IMR-90 (cell line): ENCODE measurements around the gene NSMCE3. TPM values are rescaled to one million over a fixed set of nuclear protein-coding genes. Genes with fewer than 3 reads are reported as not detected.

Experiments used
- ATAC-seq: fragments of 200-7000 bp; cut with Tn5 transposase; 2 replicates; pipeline ENCODE4 v1.9.1; 2020; ENCODE audit warnings: low read depth, mild to moderate bottlenecking, moderate library complexity
- BruUV-seq: library from RNA; stranded (reverse); fragments of 400-500 nt; replicated peaks from 2 replicates; lab custom pipeline; 2021; lab: Mats Ljungman, UMichigan
- CTCF ChIA-PET: fragments of 300-600 bp; formaldehyde crosslinking; extraction: SDS; loops from one replicate; lab custom pipeline; 2021; ENCODE audit warnings: antibody characterized with exemption; lab: Yijun Ruan, JAX
- POLR2A ChIA-PET: fragments of 300-600 bp; sonication (Branson Sonifier 250); formaldehyde crosslinking; loops from one replicate; lab custom pipeline; 2022; ENCODE audit warnings: antibody characterized with exemption; ENCODE audit not compliant: unreplicated experiment; lab: Charles Lee
- DNase-seq: peaks from one replicate; pipeline ENCODE4 v3.0.0; 2013
- H2AFZ ChIP-seq: replicated peaks from 2 replicates; pipeline ENCODE3; 2013; ENCODE audit warnings: low read length, mild to moderate bottlenecking; ENCODE audit not compliant: poor library complexity
- H2AK5ac ChIP-seq: 2 replicates; pipeline ENCODE4 v1.6.1; 2013; ENCODE audit warnings: low read depth, low read length, inconsistent platforms
- H2AK9ac ChIP-seq: replicated peaks from 2 replicates; pipeline ENCODE3; 2013; ENCODE audit warnings: mild to moderate bottlenecking, low read depth, low read length, moderate library complexity; ENCODE audit not compliant: poor library complexity
- H2BK120ac ChIP-seq: 2 replicates; pipeline ENCODE4 v1.6.1; 2013; ENCODE audit warnings: low read depth, low read length, inconsistent platforms
- H2BK15ac ChIP-seq: 3 replicates; pipeline ENCODE4 v1.6.1; 2013; ENCODE audit warnings: low read depth, low read length, inconsistent platforms
- H2BK20ac ChIP-seq: 2 replicates; pipeline ENCODE4 v1.6.1; 2013; ENCODE audit warnings: low read depth, mild to moderate bottlenecking, inconsistent platforms, low read length, moderate library complexity
- H2BK5ac ChIP-seq: 2 replicates; pipeline ENCODE4 v1.6.1; 2013; ENCODE audit warnings: mild to moderate bottlenecking, low read depth, low read length, inconsistent platforms; ENCODE audit not compliant: poor library complexity, severe bottlenecking
- H3K14ac ChIP-seq: replicated peaks from 2 replicates; pipeline ENCODE4 v1.6.1; 2013; ENCODE audit warnings: low read depth, low read length, inconsistent platforms
- H3K18ac ChIP-seq: 2 replicates; pipeline ENCODE4 v1.6.1; 2013; ENCODE audit warnings: low read depth, low read length, control low read depth
- H3K23ac ChIP-seq: 2 replicates; pipeline ENCODE4 v1.6.1; 2013; ENCODE audit warnings: low read depth, low read length, inconsistent platforms
- H3K27ac ChIP-seq: 2 replicates; pipeline ENCODE4 v1.5.1; 2013; ENCODE audit warnings: mild to moderate bottlenecking, control low read depth, low read length; ENCODE audit not compliant: insufficient read depth
- H3K27me3 ChIP-seq: 2 replicates; pipeline ENCODE4 v1.6.1; 2013; ENCODE audit warnings: low read length; ENCODE audit not compliant: control insufficient read depth, insufficient read depth
- H3K36me3 ChIP-seq: 2 replicates; pipeline ENCODE4 v1.6.1; 2013; ENCODE audit warnings: low read length, mixed read lengths; ENCODE audit not compliant: control insufficient read depth, insufficient read depth
- H3K4ac ChIP-seq: 2 replicates; pipeline ENCODE4 v1.6.1; 2013; ENCODE audit warnings: low read depth, low read length, inconsistent platforms
- H3K4me1 ChIP-seq: 2 replicates; pipeline ENCODE4 v1.6.1; 2013; ENCODE audit warnings: low read length, mixed read lengths; ENCODE audit not compliant: control insufficient read depth, insufficient read depth
- H3K4me2 ChIP-seq: 2 replicates; pipeline ENCODE4 v1.6.1; 2013; ENCODE audit warnings: low read depth, mild to moderate bottlenecking, control low read depth, low read length, moderate library complexity
- H3K4me3 ChIP-seq: 2 replicates; pipeline ENCODE4 v1.5.1; 2013; ENCODE audit warnings: low read depth, mild to moderate bottlenecking, control low read depth, low read length, moderate library complexity; ENCODE audit not compliant: insufficient read depth
- H3K56ac ChIP-seq: 2 replicates; pipeline ENCODE4 v1.6.1; 2013; ENCODE audit warnings: low read length, inconsistent platforms; ENCODE audit not compliant: insufficient read depth; ENCODE audit errors: extremely low read depth
- H3K79me1 ChIP-seq, 2 experiments: 2 replicates each; pipeline ENCODE4 v1.6.1; 2013; ENCODE audit warnings: low read length in 2 of 2, inconsistent platforms in 1 of 2, low read depth in 1 of 2
- H3K9ac ChIP-seq: 2 replicates; pipeline ENCODE4 v1.6.1; 2013; ENCODE audit warnings: low read depth, low read length, control low read depth
- H3K9me1 ChIP-seq: 2 replicates; pipeline ENCODE4 v1.6.1; 2013; ENCODE audit warnings: low read length, inconsistent platforms; ENCODE audit not compliant: insufficient read depth
- H3K9me3 ChIP-seq: 2 replicates; pipeline ENCODE4 v1.6.1; 2013; ENCODE audit warnings: low read length; ENCODE audit not compliant: control insufficient read depth, insufficient read depth
- H4K20me1 ChIP-seq: 2 replicates; pipeline ENCODE4 v1.6.1; 2013; ENCODE audit warnings: low read length, inconsistent platforms; ENCODE audit not compliant: insufficient read depth
- H4K5ac ChIP-seq: 2 replicates; pipeline ENCODE4 v1.6.1; 2013; ENCODE audit warnings: mild to moderate bottlenecking, low read depth, low read length, control low read depth
- H4K8ac ChIP-seq, 2 experiments: 2 replicates each; pipeline ENCODE4 v1.6.1; 2013; ENCODE audit warnings: low read depth in 2 of 2, low read length in 2 of 2, control low read depth in 1 of 2, inconsistent platforms in 1 of 2
- H4K91ac ChIP-seq: 2 replicates; pipeline ENCODE4 v1.6.1; 2013; ENCODE audit warnings: low read depth, low read length, inconsistent platforms; ENCODE audit not compliant: insufficient read depth
- BHLHE40 ChIP-seq: fragments of 150-350 bp; IDR thresholded peaks from 2 replicates; pipeline ENCODE4 v1.6.1; 2016; ENCODE audit warnings: mild to moderate bottlenecking, low read depth, low read length
- CEBPB ChIP-seq: IDR thresholded peaks from 2 replicates; pipeline ENCODE4 v1.6.1; 2012; ENCODE audit warnings: low read depth, low read length, improper control_type of control experiment
- CHD1 ChIP-seq: IDR thresholded peaks from 2 replicates; pipeline ENCODE4 v1.6.1; 2012; ENCODE audit warnings: low read depth, low read length, improper control_type of control experiment
- FOS ChIP-seq: fragments of 150-350 bp; IDR thresholded peaks from 2 replicates; pipeline ENCODE4 v1.6.1; 2016; ENCODE audit warnings: low read depth, low read length
- MAFK ChIP-seq: IDR thresholded peaks from 2 replicates; pipeline ENCODE4 v1.6.1; 2012; ENCODE audit warnings: low read depth, low read length, improper control_type of control experiment
- MAZ ChIP-seq: IDR thresholded peaks from 2 replicates; pipeline ENCODE4 v1.6.1; 2012; ENCODE audit warnings: low read depth, mild to moderate bottlenecking, low read length, improper control_type of control experiment, moderate library complexity, borderline replicate concordance
- MXI1 ChIP-seq: IDR thresholded peaks from 2 replicates; pipeline ENCODE4 v1.6.1; 2012; ENCODE audit warnings: low read depth, mild to moderate bottlenecking, low read length, moderate library complexity, borderline replicate concordance
- POLR2A ChIP-seq: IDR thresholded peaks from 2 replicates; pipeline ENCODE4 v1.6.1; 2012; ENCODE audit warnings: mild to moderate bottlenecking, low read depth, low read length
- RAD21 ChIP-seq: IDR thresholded peaks from 2 replicates; pipeline ENCODE4 v1.6.1; 2012; ENCODE audit warnings: low read length, improper control_type of control experiment
- WGBS, 2 experiments: methylation state at CpG; one replicate each; pipeline versions ENCODE4 v1.1.5 to v1.1.7; 2013; ENCODE audit warnings: missing lambda C conversion rate in 2 of 2; ENCODE audit not compliant: insufficient read length in 1 of 2; ENCODE audit errors: extremely low coverage in 2 of 2; 5-methylcytosine and 5-hydroxymethylcytosine counted together
- dilution Hi-C: fragments of 300-500 bp; cut with HindIII; formaldehyde crosslinking; loops from one replicate; pipeline ENCODE4 v1.14.3; 2018; ENCODE audit warnings: low sequenced_read_pairs; ENCODE audit not compliant: unreplicated experiment
- in situ Hi-C: fragments of 300-500 bp; cut with MboI; formaldehyde crosslinking; loops from 3 replicates; pipeline ENCODE4 v1.14.3; 2019; ENCODE audit warnings: low sequenced_read_pairs, inconsistent platforms, mixed read lengths
- intact Hi-C: fragments of 100-400 bp; cut with micrococcal nuclease; formaldehyde crosslinking; loops from 2 replicates; pipeline ENCODE4 v1.10.0; 2022
- polyA plus RNA-seq, 3 experiments: library from polyadenylated mRNA; depleted of rRNA; stranded (reverse); fragments of >200 nt; gene quantifications; 2 replicates each; pipeline ENCODE4 v1.2.3, GENCODE V29; 2012; ENCODE audit warnings: low replicate concordance in 1 of 3
- total RNA-seq: library from RNA; depleted of rRNA; stranded (reverse); fragments of >200 nt; gene quantifications from 2 replicates; pipeline ENCODE4 v1.2.3, GENCODE V29; 2012
- TF ChIP-seq, protein P1 (sequence below): fragments of 150-350 bp; IDR thresholded peaks from 2 replicates; pipeline ENCODE4 v1.6.1; 2016; ENCODE audit warnings: low read depth, mild to moderate bottlenecking, low read length, moderate library complexity, borderline replicate concordance
- TF ChIP-seq, protein P2 (sequence below): fragments of 150-350 bp; IDR thresholded peaks from 2 replicates; pipeline ENCODE4 v1.6.1; 2017; ENCODE audit warnings: mild to moderate bottlenecking, antibody characterized with exemption, low read length, low read depth

NSMCE3 gene
- total and polyA plus RNA-seq, 2 of the 4 experiments (the other 2 are of a cell fraction): 5.1 to 6.3 TPM

DNA sequence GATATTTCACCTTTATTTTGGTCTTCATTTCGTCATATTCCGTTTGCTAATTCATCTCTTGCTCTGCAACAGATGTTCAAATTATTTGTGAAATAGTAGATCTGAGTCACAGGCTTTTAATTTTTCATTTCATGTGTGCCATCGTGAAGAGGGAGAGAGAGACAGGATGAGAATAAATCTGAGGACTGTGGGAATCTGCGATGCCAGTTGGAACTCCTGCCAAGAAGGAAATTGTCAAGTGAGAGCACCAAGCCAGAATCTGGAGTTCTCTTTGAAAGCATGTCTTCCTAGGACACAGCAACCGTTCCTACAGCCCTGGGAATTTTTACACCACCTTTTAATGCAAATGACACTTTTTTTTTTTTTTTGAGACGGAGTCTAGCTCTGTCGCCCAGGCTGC is 48.8 kb downstream of the NSMCE3 start:
- WGBS, 2 experiments: no CpG with 5 or more reads among the region's 7 CpGs
- H4K5ac ChIP-seq: no peak overlapping the region
- no peak overlapping the region for H2BK120ac ChIP-seq
- H3K79me1 ChIP-seq: no peaks in the 10 kb centered on the region
- ChIA-PET CTCF (no interaction called here), POLR2A (no interaction called here)
- no TSS peak for BruUV-seq
- TF ChIP-seq MAZ (no peak), CHD1 (no peak), MAFK (no peak), CEBPB (no peak), MXI1 (no peak), POLR2A (no peak), BHLHE40 (no peak), RAD21 (no peak), FOS (no peak)
- TF ChIP-seq, protein P1, sequence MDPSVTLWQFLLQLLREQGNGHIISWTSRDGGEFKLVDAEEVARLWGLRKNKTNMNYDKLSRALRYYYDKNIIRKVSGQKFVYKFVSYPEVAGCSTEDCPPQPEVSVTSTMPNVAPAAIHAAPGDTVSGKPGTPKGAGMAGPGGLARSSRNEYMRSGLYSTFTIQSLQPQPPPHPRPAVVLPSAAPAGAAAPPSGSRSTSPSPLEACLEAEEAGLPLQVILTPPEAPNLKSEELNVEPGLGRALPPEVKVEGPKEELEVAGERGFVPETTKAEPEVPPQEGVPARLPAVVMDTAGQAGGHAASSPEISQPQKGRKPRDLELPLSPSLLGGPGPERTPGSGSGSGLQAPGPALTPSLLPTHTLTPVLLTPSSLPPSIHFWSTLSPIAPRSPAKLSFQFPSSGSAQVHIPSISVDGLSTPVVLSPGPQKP: no peak
- TF ChIP-seq, protein P2, sequence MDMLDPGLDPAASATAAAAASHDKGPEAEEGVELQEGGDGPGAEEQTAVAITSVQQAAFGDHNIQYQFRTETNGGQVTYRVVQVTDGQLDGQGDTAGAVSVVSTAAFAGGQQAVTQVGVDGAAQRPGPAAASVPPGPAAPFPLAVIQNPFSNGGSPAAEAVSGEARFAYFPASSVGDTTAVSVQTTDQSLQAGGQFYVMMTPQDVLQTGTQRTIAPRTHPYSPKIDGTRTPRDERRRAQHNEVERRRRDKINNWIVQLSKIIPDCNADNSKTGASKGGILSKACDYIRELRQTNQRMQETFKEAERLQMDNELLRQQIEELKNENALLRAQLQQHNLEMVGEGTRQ: no peak
- no peak overlapping the region for H4K91ac ChIP-seq
- no peaks in the 10 kb centered on the region for H3K36me3 ChIP-seq
- H2BK5ac ChIP-seq: no peak overlapping the region
- in situ Hi-C loops: no loop called here
- no peak overlapping the region for H3K23ac ChIP-seq
- ATAC-seq: no peak
- no peak overlapping the region for H4K8ac ChIP-seq
- no peak overlapping the region for H2AK9ac ChIP-seq
- H3K14ac ChIP-seq: no peak overlapping the region
- H3K4me2 ChIP-seq: no peak overlapping the region
- no peak overlapping the region for H2AK5ac ChIP-seq
- H2AFZ ChIP-seq: no peak overlapping the region
- no peaks in the 10 kb centered on the region for H3K9me1 ChIP-seq
- H3K18ac ChIP-seq: no peak overlapping the region
- no peak overlapping the region for H2BK15ac ChIP-seq
- H3K4me3 ChIP-seq: no peak overlapping the region
- H4K20me1 ChIP-seq: no peaks in the 10 kb centered on the region
- no peak overlapping the region for H3K4ac ChIP-seq
- H3K27ac ChIP-seq: no peak overlapping the region
- H3K4me1 ChIP-seq: no peaks in the 10 kb centered on the region
- DNase-seq: no peak
- no peak overlapping the region for H3K56ac ChIP-seq
- dilution Hi-C loops: no loop called here
- H2BK20ac ChIP-seq: no peak overlapping the region
- intact Hi-C loops: no loop called here
- H3K27me3 ChIP-seq: no peaks in the 10 kb centered on the region
- no peaks in the 10 kb centered on the region for H3K9me3 ChIP-seq
- no peak overlapping the region for H3K9ac ChIP-seq
